H1 (cell line): ENCODE results near the gene PSMC1. TPM values are rescaled to one million over a fixed set of nuclear protein-coding genes. Genes with fewer than 3 reads are reported as not detected.

Experiments used
- CTCF ChIA-PET: fragments of 300-600 bp; sonication (Branson Sonifier 250); formaldehyde crosslinking; loops from one replicate; lab custom pipeline; 2021; ENCODE audit not compliant: partially characterized antibody; lab: Charles Lee
- POLR2A ChIA-PET: fragments of 300-600 bp; sonication (Branson Sonifier 250); formaldehyde crosslinking; loops from one replicate; lab custom pipeline; 2021; ENCODE audit warnings: inconsistent platforms; ENCODE audit not compliant: partially characterized antibody; lab: Charles Lee
- DNase-seq, 2 experiments: peaks; one replicate each; pipeline versions ENCODE4 v3.0.0 to v3.0.0-alpha.2; 2010 to 2022; ENCODE audit warnings: low spot score in 2 of 2, low read depth in 1 of 2, mixed read lengths in 1 of 2
- FAIRE-seq: peaks from 2 replicates; lab custom pipeline; 2011; peaks lifted over from hg19 to GRCh38; lab: Jason Lieb, UNC
- H2AFZ ChIP-seq: 2 replicates; pipeline ENCODE4 v1.8.1; 2012; ENCODE audit warnings: low read length, inconsistent platforms
- H2AK5ac ChIP-seq: 2 replicates; pipeline ENCODE4 v1.6.1; 2013; ENCODE audit warnings: low read depth, low read length
- H2BK120ac ChIP-seq: replicated peaks from 2 replicates; pipeline ENCODE3; 2013; ENCODE audit warnings: low read depth, low read length, inconsistent platforms
- H2BK12ac ChIP-seq: 2 replicates; pipeline ENCODE4 v1.6.1; 2013; ENCODE audit warnings: low read depth, low read length
- H2BK15ac ChIP-seq: 2 replicates; pipeline ENCODE4 v1.6.1; 2013; ENCODE audit warnings: low read length
- H2BK20ac ChIP-seq: 2 replicates; pipeline ENCODE4 v1.6.1; 2013; ENCODE audit warnings: low read length
- H2BK5ac ChIP-seq: 2 replicates; pipeline ENCODE4 v1.6.1; 2013; ENCODE audit warnings: low read depth, low read length
- H3K14ac ChIP-seq: 2 replicates; pipeline ENCODE4 v1.6.1; 2013; ENCODE audit warnings: inconsistent platforms; ENCODE audit not compliant: insufficient read length
- H3K18ac ChIP-seq: 2 replicates; pipeline ENCODE4 v1.6.1; 2013; ENCODE audit warnings: low read length; ENCODE audit errors: extremely low read depth
- H3K23ac ChIP-seq: 2 replicates; pipeline ENCODE4 v1.6.1; 2013; ENCODE audit warnings: inconsistent platforms; ENCODE audit not compliant: insufficient read length
- H3K23me2 ChIP-seq: 2 replicates; pipeline ENCODE4 v1.6.1; 2013; ENCODE audit warnings: low read depth, low read length
- H3K27ac ChIP-seq: 2 replicates; pipeline ENCODE4 v1.6.1; 2011; ENCODE audit warnings: low read depth, low read length, inconsistent platforms
- H3K27me3 ChIP-seq, 4 experiments: replicated peaks in 1 of 4; 1 replicate in 1 of 4; 2 replicates in 3 of 4; pipeline versions ENCODE4 v1.6.1 to v1.8.1; 2011 to 2013; ENCODE audit warnings: low read length in 3 of 4, mild to moderate bottlenecking in 3 of 4, inconsistent platforms in 2 of 4, mixed read lengths in 2 of 4, moderate library complexity in 1 of 4; ENCODE audit not compliant: control insufficient read depth in 3 of 4, insufficient read depth in 3 of 4; ENCODE audit errors: extremely low read depth in 1 of 4
- H3K36me3 ChIP-seq, 4 experiments: 2 replicates each; pipeline versions ENCODE4 v1.6.1 to v1.8.1; 2011 to 2013; ENCODE audit warnings: mild to moderate bottlenecking in 4 of 4, low read length in 3 of 4, moderate library complexity in 2 of 4, control low read depth in 1 of 4, inconsistent platforms in 1 of 4; ENCODE audit not compliant: insufficient read depth in 4 of 4, control insufficient read depth in 2 of 4
- H3K4ac ChIP-seq: replicated peaks from 2 replicates; pipeline ENCODE3; 2013; ENCODE audit warnings: low read length, low read depth, mixed read lengths, inconsistent platforms; ENCODE audit not compliant: insufficient read length
- H3K4me1 ChIP-seq, 4 experiments: replicated peaks in 1 of 4; 1 replicate in 1 of 4; 2 replicates in 3 of 4; pipeline versions ENCODE4 v1.6.1 to v1.8.1; 2011 to 2013; ENCODE audit warnings: low read length in 3 of 4, inconsistent platforms in 2 of 4, mixed read lengths in 1 of 4; ENCODE audit not compliant: insufficient read depth in 4 of 4, control insufficient read depth in 3 of 4
- H3K4me2 ChIP-seq, 2 experiments: 2 replicates each; pipeline versions ENCODE4 v1.6.1 to v1.8.1; 2011 to 2013; ENCODE audit warnings: low read depth in 2 of 2, low read length in 2 of 2, control low read depth in 1 of 2, inconsistent platforms in 1 of 2, mild to moderate bottlenecking in 1 of 2; ENCODE audit not compliant: insufficient read depth in 1 of 2
- H3K4me3 ChIP-seq, 4 experiments: fragments of 200-600, 300-600 bp in 1 of 4; sonication (generic), shearing (Covaris generic), sonication (Bioruptor Twin) in 1 of 4; 2 replicates each; pipeline versions ENCODE4 v1.5.1 to v1.8.1; 2011 to 2016; ENCODE audit warnings: low read length in 4 of 4, low read depth in 3 of 4, control low read depth in 2 of 4, inconsistent platforms in 2 of 4, mild to moderate bottlenecking in 2 of 4, mixed read lengths in 1 of 4, moderate library complexity in 1 of 4; ENCODE audit not compliant: insufficient read depth in 2 of 4; ENCODE audit errors: extremely low read depth in 1 of 4
- H3K56ac ChIP-seq: replicated peaks from 2 replicates; pipeline ENCODE3; 2013; ENCODE audit warnings: low read depth, mild to moderate bottlenecking, mixed read lengths, low read length, inconsistent platforms; ENCODE audit not compliant: insufficient read length
- H3K79me1 ChIP-seq: 2 replicates; pipeline ENCODE4 v1.6.1; 2013; ENCODE audit warnings: low read depth, low read length, control low read depth
- H3K79me2 ChIP-seq, 2 experiments: 2 replicates each; pipeline versions ENCODE4 v1.6.1 to v1.8.1; 2012 to 2013; ENCODE audit warnings: low read length in 2 of 2, mild to moderate bottlenecking in 2 of 2, inconsistent platforms in 1 of 2; ENCODE audit not compliant: insufficient read depth in 2 of 2, control insufficient read depth in 1 of 2
- H3K9ac ChIP-seq, 4 experiments: replicated peaks in 1 of 4; 1 replicate in 1 of 4; 2 replicates in 3 of 4; pipeline versions ENCODE4 v1.6.1 to v1.8.1; 2011 to 2013; ENCODE audit warnings: low read depth in 3 of 4, low read length in 3 of 4, control low read depth in 2 of 4, mild to moderate bottlenecking in 2 of 4, moderate library complexity in 2 of 4, inconsistent platforms in 1 of 4; ENCODE audit errors: extremely low read depth in 1 of 4
- H3K9me3 ChIP-seq, 2 experiments: 2 replicates each; pipeline versions ENCODE4 v1.6.1 to v1.8.1; 2012 to 2013; ENCODE audit warnings: mild to moderate bottlenecking in 2 of 2, moderate library complexity in 2 of 2, control low read depth in 1 of 2, inconsistent platforms in 1 of 2, low read depth in 1 of 2, low read length in 1 of 2, mixed read lengths in 1 of 2; ENCODE audit not compliant: insufficient read depth in 2 of 2
- H4K20me1 ChIP-seq, 2 experiments: replicated peaks in 1 of 2; 2 replicates each; pipeline versions ENCODE3 to v1.8.1; 2011 to 2013; ENCODE audit warnings: inconsistent platforms in 2 of 2, low read length in 2 of 2, mild to moderate bottlenecking in 1 of 2; ENCODE audit not compliant: insufficient read depth in 2 of 2, control insufficient read depth in 1 of 2
- H4K5ac ChIP-seq: 2 replicates; pipeline ENCODE4 v1.6.1; 2013; ENCODE audit warnings: low read length, low read depth, mixed read lengths, inconsistent platforms; ENCODE audit not compliant: insufficient read length
- H4K8ac ChIP-seq: 2 replicates; pipeline ENCODE4 v1.8.0; 2013; ENCODE audit warnings: mild to moderate bottlenecking, moderate library complexity, low read length, inconsistent platforms; ENCODE audit not compliant: insufficient read depth; ENCODE audit errors: extremely low read depth
- H4K91ac ChIP-seq: replicated peaks from 2 replicates; pipeline ENCODE3; 2013; ENCODE audit warnings: low read length, mixed read lengths, inconsistent platforms; ENCODE audit not compliant: insufficient read length
- CEBPB ChIP-seq: IDR thresholded peaks from 2 replicates; pipeline ENCODE4 v1.6.1; 2012; ENCODE audit warnings: low read depth, low read length
- CTBP2 ChIP-seq: IDR thresholded peaks from 2 replicates; pipeline ENCODE4 v1.7.0; 2011; ENCODE audit warnings: borderline replicate concordance, mild to moderate bottlenecking, moderate library complexity, mixed read lengths, low read length; ENCODE audit not compliant: insufficient read depth, insufficient read length
- GABPA ChIP-seq: IDR thresholded peaks from 2 replicates; pipeline ENCODE4 v1.6.1; 2011; ENCODE audit warnings: mild to moderate bottlenecking, low read length, moderate library complexity, borderline replicate concordance; ENCODE audit not compliant: insufficient read depth
- SAP30 ChIP-seq: fragments of 300-600 bp; sonication (generic); IDR thresholded peaks from 2 replicates; pipeline ENCODE4 v1.7.1; 2012; ENCODE audit warnings: low read length, moderate library complexity, mild to moderate bottlenecking, inconsistent platforms; ENCODE audit not compliant: insufficient read depth, insufficient replicate concordance
- SIN3A ChIP-seq, 2 experiments: IDR thresholded peaks in 1 of 2; conservative IDR thresholded peaks in 1 of 2; 2 replicates each; pipeline ENCODE4 v1.6.1; 2011 to 2012; ENCODE audit warnings: low read length in 2 of 2, improper control_type of control experiment in 1 of 2, low read depth in 1 of 2, mild to moderate bottlenecking in 1 of 2
- SIRT6 ChIP-seq: IDR thresholded peaks from one replicate; pipeline ENCODE4 v1.7.1; 2012; ENCODE audit warnings: low read length, inconsistent platforms
- SP1 ChIP-seq: IDR thresholded peaks from 2 replicates; pipeline ENCODE4 v1.6.1; 2011; ENCODE audit warnings: low read depth, low read length
- WGBS, 2 experiments: shearing (Covaris generic) in 1 of 2; methylation state at CpG; one replicate each; pipeline versions ENCODE4 v1.1.6 to v1.1.7; 2013 to 2015; ENCODE audit warnings: low lambda C conversion rate in 2 of 2, mixed read lengths in 2 of 2, inconsistent platforms in 1 of 2, low coverage in 1 of 2, missing lambda C conversion rate in 1 of 2; ENCODE audit not compliant: insufficient replicate concordance in 2 of 2, insufficient coverage in 1 of 2, insufficient read length in 1 of 2; ENCODE audit errors: extremely low coverage in 1 of 2, missing lambda C conversion rate in 1 of 2; 5-methylcytosine and 5-hydroxymethylcytosine counted together
- polyA plus RNA-seq, 7 experiments: library from polyadenylated mRNA; depleted of rRNA in 3 of 7; stranded (reverse) in 5 of 7; unstranded in 2 of 7; fragments of >200 nt in 5 of 7; fragments of 200-250 nt in 2 of 7; gene quantifications; 1 replicate in 5 of 7; 2 replicates in 1 of 7; 4 replicates in 1 of 7; pipeline versions ENCODE4 v1.2.1 to v1.2.3, GENCODE V29; 2011 to 2013; ENCODE audit warnings: missing spikeins in 2 of 7, mixed read lengths in 2 of 7
- total RNA-seq: library from RNA; stranded (reverse); fragmentation: NEBNext Ultra II Directional; extraction: Animal tissue kit (Norgen Biotek cat#: 25700); gene quantifications from 2 replicates; pipeline ENCODE4 v1.2.1, GENCODE V29; 2021
- TF ChIP-seq, protein P1 (sequence below), 3 experiments: IDR thresholded peaks; 1 replicate in 2 of 3; 2 replicates in 1 of 3; pipeline versions ENCODE4 v1.5.1 to v1.6.1; 2011; ENCODE audit warnings: low read length in 3 of 3, mild to moderate bottlenecking in 3 of 3, inconsistent platforms in 2 of 3, low read depth in 1 of 3, moderate library complexity in 1 of 3; ENCODE audit not compliant: insufficient read depth in 1 of 3; ENCODE audit errors: control extremely low read depth in 1 of 3
- TF ChIP-seq, protein P2 (sequence below): IDR thresholded peaks from 2 replicates; pipeline ENCODE4 v1.6.1; 2012; ENCODE audit warnings: inconsistent platforms
- TF ChIP-seq, protein P3 (sequence below): IDR thresholded peaks from 2 replicates; pipeline ENCODE4 v1.6.1; 2011; ENCODE audit warnings: low read length, improper control_type of control experiment

PSMC1 gene
- total and polyA plus RNA-seq, 2 of the 8 experiments (the other 6 are each of a cell fraction or from before 2014, with no cell fraction given), result 46.2 to 99.6 TPM

DNA sequence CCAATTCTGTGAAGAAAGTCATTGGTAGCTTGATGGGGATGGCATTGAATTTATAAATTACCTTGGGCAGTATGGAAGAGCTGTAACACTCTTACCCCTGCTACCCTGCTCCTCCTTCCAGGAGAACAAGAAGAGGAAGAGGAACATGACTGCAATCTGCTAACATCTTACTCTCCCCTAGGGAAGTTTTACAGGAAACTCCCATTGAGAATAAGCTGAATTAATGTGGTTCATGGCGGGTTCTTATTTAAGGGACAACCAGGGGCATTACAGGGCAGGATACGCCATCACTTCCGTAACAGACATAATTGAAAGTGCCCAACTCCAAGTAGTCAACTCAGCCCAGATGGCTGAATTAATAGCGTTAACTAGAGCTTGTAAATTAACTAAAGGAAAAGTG lies 9.4 kb upstream of the PSMC1 start:
- POLR2A ChIA-PET, result no interaction called here
- no peak overlapping the region for H3K23ac ChIP-seq
- 90% methylated on average over 4 of the region's 4 CpGs; no CpG with 5 or more reads in 1 of the 2 experiments for WGBS, 2 experiments
- TF ChIP-seq SIRT6 (no peak), CEBPB (no peak), SP1 (no peak), GABPA (no peak), SIN3A (conservative IDR thresholded peaks at IDR 0.05 in 1 of 2, IDR thresholded peaks at IDR 0.05 in 1 of 2; ENCODE audit: low read depth in 1 of 2, low read length in 2 of 2) (no peak), CTBP2 (no peak), SAP30 (no peak)
- TF ChIP-seq, protein P1, sequence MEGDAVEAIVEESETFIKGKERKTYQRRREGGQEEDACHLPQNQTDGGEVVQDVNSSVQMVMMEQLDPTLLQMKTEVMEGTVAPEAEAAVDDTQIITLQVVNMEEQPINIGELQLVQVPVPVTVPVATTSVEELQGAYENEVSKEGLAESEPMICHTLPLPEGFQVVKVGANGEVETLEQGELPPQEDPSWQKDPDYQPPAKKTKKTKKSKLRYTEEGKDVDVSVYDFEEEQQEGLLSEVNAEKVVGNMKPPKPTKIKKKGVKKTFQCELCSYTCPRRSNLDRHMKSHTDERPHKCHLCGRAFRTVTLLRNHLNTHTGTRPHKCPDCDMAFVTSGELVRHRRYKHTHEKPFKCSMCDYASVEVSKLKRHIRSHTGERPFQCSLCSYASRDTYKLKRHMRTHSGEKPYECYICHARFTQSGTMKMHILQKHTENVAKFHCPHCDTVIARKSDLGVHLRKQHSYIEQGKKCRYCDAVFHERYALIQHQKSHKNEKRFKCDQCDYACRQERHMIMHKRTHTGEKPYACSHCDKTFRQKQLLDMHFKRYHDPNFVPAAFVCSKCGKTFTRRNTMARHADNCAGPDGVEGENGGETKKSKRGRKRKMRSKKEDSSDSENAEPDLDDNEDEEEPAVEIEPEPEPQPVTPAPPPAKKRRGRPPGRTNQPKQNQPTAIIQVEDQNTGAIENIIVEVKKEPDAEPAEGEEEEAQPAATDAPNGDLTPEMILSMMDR (IDR thresholded peaks at IDR 0.05; ENCODE audit: control extremely low read depth in 1 of 3, insufficient read depth in 1 of 3, low read depth in 1 of 3, low read length in 3 of 3), result no peak
- TF ChIP-seq, protein P2, sequence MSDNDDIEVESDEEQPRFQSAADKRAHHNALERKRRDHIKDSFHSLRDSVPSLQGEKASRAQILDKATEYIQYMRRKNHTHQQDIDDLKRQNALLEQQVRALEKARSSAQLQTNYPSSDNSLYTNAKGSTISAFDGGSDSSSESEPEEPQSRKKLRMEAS, result no peak
- TF ChIP-seq, protein P3, sequence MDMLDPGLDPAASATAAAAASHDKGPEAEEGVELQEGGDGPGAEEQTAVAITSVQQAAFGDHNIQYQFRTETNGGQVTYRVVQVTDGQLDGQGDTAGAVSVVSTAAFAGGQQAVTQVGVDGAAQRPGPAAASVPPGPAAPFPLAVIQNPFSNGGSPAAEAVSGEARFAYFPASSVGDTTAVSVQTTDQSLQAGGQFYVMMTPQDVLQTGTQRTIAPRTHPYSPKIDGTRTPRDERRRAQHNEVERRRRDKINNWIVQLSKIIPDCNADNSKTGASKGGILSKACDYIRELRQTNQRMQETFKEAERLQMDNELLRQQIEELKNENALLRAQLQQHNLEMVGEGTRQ, result no peak

More for the DNA sequence above, 9.4 kb upstream of the PSMC1 start:
- Histone ChIP-seq H4K91ac (no peak overlapping the region), H4K8ac (no peak overlapping the region), H2BK20ac (no peak overlapping the region), H3K9ac (no peak overlapping the region), H3K27me3 (no peaks in the 10 kb centered on the region), H2BK5ac (no peak overlapping the region), H3K4me2 (no peak overlapping the region), H4K20me1 (no peaks in the 10 kb centered on the region), H2BK15ac (no peak overlapping the region), H3K14ac (no peak overlapping the region), H4K5ac (no peak overlapping the region), H2BK12ac (no peak overlapping the region), H3K36me3 (no peaks in the 10 kb centered on the region), H2AFZ (no peak overlapping the region), H3K56ac (no peak overlapping the region), H3K4ac (no peak overlapping the region), H3K79me2 (no peaks in the 10 kb centered on the region), H3K27ac (no peak overlapping the region), H3K9me3 (peaks cover 0 to 8% of the 10 kb centered on the region in 2 experiments; a peak in 3 of 4 replicates), H3K23me2 (no peaks in the 10 kb centered on the region), H3K18ac (no peak overlapping the region), H2BK120ac (no peak overlapping the region), H2AK5ac (no peak overlapping the region), H3K4me3 (no peak overlapping the region), H3K79me1 (no peaks in the 10 kb centered on the region), H3K4me1 (no peaks in the 10 kb centered on the region)
- CTCF ChIA-PET, result interaction anchor here (1.5 kb wide), 1 partner anchor 11 kb away, joined by 12 read pairs; no protein-coding TSS in a partner anchor
- DNase-seq (no peak), FAIRE-seq (no peak)
